Measurements from ENCODE around the gene AKAP13. TPM values are rescaled to one million over a fixed set of nuclear protein-coding genes. Genes with fewer than 3 reads are reported as not detected.
"Not testable (repeated sequence)": the region's sequence is repeated elsewhere in the genome, so short reads cannot be mapped to it uniquely, and the experiment has no call there.

AKAP13 gene, protein sequence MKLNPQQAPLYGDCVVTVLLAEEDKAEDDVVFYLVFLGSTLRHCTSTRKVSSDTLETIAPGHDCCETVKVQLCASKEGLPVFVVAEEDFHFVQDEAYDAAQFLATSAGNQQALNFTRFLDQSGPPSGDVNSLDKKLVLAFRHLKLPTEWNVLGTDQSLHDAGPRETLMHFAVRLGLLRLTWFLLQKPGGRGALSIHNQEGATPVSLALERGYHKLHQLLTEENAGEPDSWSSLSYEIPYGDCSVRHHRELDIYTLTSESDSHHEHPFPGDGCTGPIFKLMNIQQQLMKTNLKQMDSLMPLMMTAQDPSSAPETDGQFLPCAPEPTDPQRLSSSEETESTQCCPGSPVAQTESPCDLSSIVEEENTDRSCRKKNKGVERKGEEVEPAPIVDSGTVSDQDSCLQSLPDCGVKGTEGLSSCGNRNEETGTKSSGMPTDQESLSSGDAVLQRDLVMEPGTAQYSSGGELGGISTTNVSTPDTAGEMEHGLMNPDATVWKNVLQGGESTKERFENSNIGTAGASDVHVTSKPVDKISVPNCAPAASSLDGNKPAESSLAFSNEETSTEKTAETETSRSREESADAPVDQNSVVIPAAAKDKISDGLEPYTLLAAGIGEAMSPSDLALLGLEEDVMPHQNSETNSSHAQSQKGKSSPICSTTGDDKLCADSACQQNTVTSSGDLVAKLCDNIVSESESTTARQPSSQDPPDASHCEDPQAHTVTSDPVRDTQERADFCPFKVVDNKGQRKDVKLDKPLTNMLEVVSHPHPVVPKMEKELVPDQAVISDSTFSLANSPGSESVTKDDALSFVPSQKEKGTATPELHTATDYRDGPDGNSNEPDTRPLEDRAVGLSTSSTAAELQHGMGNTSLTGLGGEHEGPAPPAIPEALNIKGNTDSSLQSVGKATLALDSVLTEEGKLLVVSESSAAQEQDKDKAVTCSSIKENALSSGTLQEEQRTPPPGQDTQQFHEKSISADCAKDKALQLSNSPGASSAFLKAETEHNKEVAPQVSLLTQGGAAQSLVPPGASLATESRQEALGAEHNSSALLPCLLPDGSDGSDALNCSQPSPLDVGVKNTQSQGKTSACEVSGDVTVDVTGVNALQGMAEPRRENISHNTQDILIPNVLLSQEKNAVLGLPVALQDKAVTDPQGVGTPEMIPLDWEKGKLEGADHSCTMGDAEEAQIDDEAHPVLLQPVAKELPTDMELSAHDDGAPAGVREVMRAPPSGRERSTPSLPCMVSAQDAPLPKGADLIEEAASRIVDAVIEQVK (N-terminal part only)
- 238 TPM for total RNA-seq

DNA sequence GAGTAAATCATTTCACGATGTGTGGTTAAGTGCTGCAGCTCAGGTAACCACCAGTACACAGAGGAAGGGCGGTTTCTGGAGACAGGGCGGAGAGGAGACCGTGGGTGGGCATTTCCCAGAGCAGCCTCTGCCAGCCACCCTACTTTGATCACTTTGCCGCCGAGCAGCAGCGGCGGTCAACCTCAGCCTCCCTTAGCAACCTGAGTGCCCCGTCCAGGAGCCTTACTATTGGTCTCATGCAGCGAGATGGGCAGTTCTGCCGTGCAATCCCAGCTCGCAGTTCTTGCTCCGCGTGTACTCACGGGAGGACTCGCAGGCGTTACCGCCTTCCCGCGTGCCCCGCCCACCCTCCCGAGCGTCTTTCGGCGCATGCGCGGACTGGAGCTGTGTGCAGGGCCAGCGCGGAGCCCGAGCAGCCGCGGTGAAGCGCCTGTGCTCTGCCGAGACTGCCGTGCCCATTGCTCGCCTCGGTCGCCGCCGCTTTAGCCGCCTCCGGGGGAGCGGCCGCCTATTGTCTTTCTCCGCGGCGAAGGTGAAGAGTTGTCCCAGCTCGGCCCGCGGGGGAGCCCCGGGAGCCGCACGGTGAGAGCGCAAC, at the start of gene AKAP13:
AKAP13 (plus strand) TSS at position 387 of the 595 bp plus-strand sequence. CDS start 105,118 bp downstream, outside the sequence.
- DNase-seq (ENCODE audit: low spot score) (peak; percentile 96), ATAC-seq (peak; percentile 98)
- intact Hi-C loops (cut with DNase I) = loop anchor here (5.0 kb wide), 1 partner anchor 583 kb away; no protein-coding TSS in a partner anchor

DNA sequence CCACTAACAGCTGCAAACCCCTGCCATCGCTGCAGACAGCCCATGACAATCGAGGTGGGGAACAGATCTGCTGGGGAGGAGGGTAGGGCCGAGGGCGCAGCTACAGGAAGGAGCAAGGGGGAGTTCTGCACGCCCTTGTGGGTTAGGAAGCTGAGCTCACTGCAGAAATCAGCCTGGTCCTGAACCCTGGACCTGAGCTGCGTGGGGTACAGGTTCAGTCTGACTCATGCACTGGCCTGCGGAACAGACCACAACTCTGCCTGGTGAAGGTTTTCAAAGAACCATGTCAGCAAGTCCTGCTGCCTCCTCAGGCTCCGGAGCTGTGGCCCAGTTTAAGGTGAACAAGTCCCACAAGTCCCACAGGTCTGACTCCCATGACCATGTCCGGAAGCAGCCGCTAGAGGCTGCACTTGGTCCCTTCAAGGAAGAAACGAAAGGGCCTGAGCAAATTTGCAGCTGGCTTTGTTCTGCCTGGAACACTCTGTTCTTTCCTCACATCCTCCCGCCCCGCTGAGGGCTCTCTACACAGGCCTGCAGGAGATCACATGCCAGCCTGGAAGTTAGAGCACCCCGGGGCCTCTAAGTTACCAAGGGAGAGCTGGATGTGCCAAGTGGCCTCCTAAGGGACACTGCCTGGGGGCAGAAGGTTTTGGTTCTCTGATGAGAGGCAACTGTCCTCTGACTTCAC, 49.4 kb upstream of the AKAP13 start:
- ATAC-seq (peak; percentile 95), DNase-seq (ENCODE audit: low spot score) (peak; percentile 81)
- intact Hi-C loops (cut with DNase I) = no loop called here

DNA sequence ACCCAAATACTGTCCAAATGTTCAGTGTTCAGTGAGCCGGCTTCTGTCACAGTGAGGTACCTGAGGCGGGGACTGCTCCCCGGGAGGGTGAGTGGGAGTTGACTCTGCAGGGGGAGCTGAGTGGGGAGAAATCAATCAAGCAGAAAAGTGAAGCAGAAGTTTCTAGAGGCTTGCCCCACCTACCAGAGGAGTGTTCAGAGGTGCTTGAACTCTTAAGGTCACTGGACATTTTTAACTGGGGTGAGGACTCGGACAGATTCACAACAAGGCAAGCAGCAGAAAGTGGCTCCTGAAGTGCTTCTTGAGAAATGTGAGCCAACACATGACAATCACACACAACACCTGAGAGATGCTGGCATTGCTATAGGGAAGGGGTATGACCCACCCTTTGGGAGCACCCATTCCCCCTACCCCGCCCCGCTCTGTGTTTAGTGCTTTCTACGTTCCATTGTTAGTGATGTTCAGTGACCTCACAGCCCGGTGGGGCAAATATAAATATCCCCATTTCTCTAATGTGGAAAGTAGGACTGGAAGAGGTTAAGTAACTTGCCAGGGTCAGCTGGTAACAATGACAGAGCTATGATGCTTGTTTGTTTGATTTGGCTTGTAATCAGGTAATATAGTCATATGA, 48.6 kb upstream of the AKAP13 start:
- intact Hi-C loops (cut with DNase I) = no loop called here
- ATAC-seq (peak; percentile 17), DNase-seq (ENCODE audit: low spot score) (no peak)

DNA sequence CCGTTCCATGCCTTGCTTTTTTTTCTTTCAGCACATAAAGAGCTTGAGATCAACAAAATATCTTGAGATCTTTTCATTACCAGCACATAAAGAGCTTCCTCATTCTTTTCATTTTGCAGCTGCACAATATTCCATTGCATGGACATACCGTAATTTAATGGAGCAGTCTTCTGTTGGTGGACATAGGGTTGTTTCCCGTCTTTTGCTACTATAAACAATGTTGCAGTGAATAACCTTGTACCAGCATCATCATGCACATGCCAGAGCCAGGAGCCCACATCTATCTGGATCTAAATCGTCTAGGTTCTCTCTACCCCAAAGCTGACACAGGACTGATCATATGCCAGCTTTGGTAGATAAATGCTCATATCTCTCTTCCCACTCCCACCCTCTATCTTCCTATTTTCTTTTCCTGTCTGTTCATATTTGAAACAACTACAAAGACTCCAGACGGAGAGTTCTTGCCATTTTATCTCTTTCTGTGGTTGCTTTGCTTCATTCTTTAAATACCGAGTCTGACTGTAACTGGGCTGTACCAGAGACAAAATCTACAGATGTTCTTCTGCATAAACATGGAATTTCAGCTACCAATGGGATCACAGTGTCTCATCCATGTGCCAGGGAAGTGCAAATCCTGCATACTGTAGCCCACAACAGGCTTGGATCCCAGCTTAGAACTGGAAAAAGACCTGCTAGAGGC, 47.1 kb upstream of the AKAP13 start:
- intact Hi-C loops (cut with DNase I) = no loop called here
- no peak for ATAC-seq
- DNase-seq (ENCODE audit: low spot score) = no peak

DNA sequence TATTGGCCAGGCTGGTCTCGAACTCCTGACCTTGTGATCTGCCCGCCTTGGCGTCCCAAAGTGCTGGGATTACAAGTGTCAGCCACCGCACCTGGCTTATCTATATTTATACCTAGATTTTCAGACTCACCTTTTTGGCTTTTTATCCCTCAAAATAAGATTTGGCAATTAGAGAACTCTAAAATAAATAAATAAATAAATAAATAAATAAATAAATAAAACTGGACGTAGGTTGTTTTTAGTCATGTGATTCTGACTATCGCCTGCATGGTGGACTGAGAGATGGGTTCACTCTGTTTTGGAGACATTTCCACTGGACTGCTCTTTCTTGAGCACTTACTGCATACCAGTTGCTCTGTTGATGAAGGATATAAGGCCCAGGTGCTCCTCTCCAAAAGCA, 46.2 kb upstream of the AKAP13 start:
- ATAC-seq (no peak), DNase-seq (ENCODE audit: low spot score) (no peak)
- intact Hi-C loops (cut with DNase I) = no loop called here

DNA sequence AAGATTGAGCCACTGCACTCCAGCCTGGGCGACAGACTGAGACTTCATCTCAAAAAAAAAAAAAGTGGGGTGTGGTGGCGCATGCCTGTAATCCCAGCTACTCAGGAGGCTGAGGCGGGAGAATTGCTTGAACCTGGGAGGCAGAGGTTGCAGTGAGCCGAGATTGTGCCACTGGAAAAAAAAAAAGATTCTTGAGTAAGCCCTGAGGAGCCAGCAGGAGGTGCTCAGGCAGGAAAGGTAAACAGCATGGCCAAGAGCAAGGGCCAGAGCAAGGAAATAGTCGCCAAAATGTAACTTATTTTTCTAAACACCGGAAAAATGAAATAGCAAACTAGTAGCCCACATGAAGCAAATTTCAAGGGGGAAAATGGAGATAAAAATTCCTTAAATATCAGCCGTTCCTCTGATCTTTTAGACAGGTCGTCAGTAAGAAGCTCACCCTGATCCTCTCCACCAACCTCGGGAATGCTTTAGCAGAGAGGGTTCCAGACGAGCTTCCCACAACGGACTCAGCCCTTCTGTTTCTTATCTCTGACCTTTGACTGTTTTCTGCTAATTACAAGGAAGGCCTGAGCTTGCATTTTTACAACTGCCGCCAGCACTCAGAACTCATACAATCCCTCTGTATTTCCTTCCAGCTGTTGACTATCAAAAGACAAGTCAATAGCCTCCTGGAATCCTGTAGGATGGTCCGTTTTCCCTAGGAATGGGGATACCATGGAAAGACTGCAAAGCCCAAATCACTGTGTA, 45.0 kb upstream of the AKAP13 start:
- ATAC-seq (no peak), DNase-seq (ENCODE audit: low spot score) (no peak)
- intact Hi-C loops (cut with DNase I) = no loop called here

DNA sequence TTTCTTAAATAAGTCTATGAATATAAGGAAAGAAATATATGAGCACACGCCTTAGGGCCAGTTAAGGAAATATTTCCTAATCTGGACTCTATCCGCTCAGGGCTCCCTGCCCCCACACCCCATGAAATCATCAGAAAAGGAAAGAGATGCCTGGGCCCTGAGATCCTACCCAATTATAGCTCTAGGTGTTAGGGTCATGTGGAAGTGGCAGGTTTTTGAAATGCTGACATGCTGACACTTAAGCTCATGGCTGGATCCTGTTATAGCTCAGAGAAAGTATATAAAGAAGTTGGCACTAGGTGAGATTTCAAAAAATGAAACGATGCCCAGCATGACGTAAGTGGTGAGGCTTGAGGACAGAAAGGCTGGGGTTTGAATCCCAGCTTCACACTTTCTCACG, 43.5 kb upstream of the AKAP13 start:
- intact Hi-C loops (cut with DNase I) = no loop called here
- DNase-seq (ENCODE audit: low spot score) (no peak), ATAC-seq (no peak)

DNA sequence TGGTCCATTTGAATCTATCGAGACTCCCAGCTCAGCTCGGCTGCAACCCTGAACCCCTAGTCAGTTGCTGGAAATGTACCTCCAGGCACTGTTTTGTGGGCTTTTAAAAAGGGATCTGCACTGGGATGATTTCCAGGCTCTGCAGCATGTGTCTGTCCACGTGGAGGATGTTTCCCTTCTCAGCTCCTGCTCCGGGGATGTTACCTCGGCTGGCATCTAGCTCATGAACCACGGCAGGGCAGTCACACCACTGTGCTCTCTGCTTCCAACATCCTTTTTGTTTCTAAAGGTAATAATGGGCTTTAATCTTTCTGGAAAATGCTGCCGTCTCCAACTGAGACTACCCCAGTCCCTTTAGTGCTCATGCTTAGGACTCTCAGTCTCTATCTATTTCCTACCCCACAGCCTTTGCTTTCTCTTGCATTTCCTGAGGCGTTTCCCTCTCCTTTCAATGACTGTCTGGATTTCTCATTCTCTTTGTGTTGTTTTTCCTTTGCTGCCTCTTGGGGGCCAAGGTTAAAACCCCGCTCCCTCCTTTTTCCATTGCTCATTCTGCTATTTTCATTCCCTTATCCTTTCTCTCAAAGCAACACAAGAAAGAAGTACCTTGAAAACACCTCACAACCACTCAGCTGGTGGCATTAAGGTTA, 42.9 kb upstream of the AKAP13 start:
- peak; percentile 68 for ATAC-seq

DNA sequence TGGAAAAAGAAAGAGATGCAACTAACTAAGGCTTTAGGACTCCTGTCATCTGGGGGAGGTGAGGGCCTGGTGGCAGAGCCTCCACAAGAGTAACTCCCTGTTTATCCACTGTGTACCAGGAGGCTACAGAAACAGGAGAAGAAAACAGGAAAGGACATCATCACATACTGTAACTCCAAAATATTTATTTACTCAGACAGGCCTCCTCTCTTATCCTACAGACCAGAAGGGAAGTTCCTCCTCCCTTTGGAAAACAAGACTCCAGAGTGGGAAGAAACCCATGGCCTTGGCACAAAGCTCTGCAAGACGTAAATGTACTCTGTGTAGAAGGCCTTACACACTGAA, 40.1 kb upstream of the AKAP13 start:
- intact Hi-C loops (cut with DNase I) = no loop called here

More for the DNA sequence above, 42.9 kb upstream of the AKAP13 start:
- no peak for DNase-seq (ENCODE audit: low spot score)
- intact Hi-C loops (cut with DNase I) = no loop called here

DNA sequence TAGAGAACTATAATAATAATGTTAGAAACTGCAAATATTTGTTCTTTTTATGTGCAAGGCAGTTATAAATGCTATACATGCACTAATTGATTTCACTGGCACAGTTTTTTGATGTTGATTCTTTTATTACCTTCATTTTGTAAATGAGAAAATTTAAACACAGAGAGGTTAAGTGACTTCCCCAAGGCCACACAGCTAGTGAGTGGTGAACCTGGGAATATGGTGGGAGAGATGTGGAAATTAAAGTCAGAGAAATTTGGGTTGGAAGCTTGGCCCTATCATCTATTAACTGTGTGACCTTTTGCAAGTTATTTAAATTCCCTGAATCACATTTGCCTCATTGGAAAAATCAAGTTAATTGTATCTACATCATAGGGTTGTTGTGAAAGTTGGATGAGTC, 39.6 kb upstream of the AKAP13 start:
- intact Hi-C loops (cut with DNase I) = no loop called here
- ATAC-seq (no peak), DNase-seq (ENCODE audit: low spot score) (no peak)

More for the DNA sequence above, 40.1 kb upstream of the AKAP13 start:
- ATAC-seq = no peak
- no peak for DNase-seq (ENCODE audit: low spot score)

DNA sequence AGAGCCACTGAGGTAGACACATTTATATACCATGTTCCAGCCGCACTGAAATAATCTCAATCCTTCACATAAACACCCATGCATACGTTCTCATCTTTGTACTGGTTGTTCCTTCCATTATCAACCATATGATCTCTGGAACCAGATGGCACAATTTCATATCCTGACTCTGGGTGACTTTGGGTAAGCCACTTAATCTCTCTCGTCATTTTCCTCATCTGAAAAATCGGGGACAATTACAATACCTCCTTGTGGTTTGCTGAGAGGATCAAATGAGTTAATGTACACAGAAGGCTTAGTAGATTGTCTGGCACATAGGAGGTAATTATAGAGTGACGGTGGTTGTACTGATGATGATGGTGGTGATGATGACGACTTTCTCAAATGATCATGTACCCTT, 38.2 kb upstream of the AKAP13 start:
- intact Hi-C loops (cut with DNase I); DNase-seq (ENCODE audit: low spot score); ATAC-seq: not testable (repeated sequence)

DNA sequence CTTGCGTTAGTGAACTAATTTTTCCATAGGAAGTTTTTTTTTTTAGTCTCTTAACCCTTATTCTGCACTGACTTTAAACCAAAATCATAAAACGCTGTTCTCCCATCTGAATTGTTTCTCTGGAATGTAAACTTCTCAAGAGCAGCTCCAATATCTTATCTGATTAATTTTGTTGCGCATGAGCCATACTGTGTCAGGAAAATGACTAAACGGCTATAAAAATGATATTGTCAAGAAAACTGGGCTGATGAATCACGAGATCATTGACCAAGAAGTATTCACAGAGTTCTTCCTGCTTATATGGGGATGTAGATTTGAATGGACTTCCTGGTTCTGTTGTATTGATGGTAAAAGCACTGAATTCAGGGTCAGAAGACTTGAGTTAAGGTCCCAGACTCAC, 37.0 kb upstream of the AKAP13 start:
- DNase-seq (ENCODE audit: low spot score); intact Hi-C loops (cut with DNase I); ATAC-seq: not testable (repeated sequence)

DNA sequence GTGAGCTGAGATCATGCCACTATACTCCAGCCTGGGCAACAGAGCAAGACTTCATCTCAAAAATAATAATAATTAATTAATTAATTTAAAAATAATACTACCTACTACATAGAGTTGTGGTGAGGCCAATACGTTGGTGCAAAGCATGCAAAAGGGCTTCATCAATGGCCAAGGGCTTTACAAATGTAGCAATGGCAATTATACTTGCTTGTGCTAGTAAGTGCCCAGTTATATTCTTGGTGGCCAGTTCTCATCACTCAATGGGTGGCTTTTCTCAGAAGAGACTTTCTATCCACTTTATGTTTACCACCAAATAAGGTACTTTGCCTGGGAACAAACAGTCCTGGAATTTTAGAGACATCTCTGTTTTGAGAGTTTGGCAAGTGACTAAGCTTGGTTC, 36.2 kb upstream of the AKAP13 start:
- DNase-seq (ENCODE audit: low spot score); ATAC-seq; intact Hi-C loops (cut with DNase I): not testable (repeated sequence)

DNA sequence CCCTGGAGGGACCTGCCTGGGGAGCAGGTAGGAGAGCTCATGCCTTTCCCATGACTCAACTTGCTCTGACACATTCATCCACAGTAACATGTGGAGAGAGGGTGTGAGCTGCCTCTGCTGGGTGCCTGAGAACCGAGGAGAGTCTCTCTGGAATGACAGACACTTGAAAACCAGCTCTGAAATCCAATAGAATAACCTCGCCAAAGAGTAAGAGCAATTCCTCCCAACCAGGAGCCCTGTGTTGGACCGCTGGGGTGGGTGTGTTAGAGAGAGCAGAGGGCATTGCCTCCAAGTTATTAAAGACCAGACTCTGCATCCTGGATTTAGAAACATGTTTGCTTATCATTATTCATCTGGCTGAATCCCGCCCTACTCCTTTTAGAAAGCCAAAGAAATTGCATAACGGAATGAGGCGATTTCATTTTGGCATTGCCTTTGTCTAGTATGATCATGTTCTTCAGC, 35.7 kb upstream of the AKAP13 start:
- DNase-seq (ENCODE audit: low spot score) = not testable (repeated sequence)

DNA sequence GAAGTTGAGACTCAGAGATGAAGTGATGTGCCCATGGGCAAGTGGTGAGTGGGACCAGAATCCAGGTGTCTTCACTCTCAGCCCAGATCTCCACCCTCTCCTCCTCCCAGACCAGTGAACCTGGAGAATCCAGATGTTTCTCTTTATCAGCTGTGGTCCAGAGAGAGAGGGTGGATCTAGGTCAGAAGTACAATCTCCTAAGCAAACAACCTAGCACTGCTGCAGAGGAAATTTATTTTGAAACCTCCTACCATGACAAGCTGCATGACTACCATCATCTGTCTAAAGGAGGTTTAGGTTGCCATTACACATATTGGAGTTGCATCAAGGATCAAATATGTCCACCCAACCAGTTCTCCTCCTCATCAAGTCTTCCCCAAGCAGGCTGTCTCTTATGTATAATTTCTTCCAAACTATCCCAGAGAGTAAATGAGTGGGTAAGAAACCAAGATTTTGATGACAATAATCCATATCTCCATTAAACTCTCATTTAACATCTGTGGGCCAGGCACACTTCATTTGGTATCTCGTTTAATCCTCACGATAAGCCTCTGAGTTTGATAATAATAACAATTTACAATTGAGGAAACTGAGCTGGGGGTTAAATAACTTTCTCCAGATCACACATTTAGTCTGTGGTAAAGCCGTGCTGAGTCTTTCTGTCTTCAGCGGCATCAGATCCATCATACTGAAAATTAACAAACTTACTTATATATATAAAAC, 35.0 kb upstream of the AKAP13 start:
- peak; percentile 45 for ATAC-seq
- DNase-seq (ENCODE audit: low spot score); intact Hi-C loops (cut with DNase I): not testable (repeated sequence)

More for the DNA sequence above, 35.7 kb upstream of the AKAP13 start:
- peak; percentile 86 for ATAC-seq
- intact Hi-C loops (cut with DNase I) = not testable (repeated sequence)
